Measurements from ENCODE around the gene PDE6D. TPM values are rescaled to one million over a fixed set of nuclear protein-coding genes. Genes with fewer than 3 reads are reported as not detected.
A peak's percentile ranks its signal among the peaks of the same experiment; 100 is the strongest.

PDE6D gene
- 14.8 TPM for total RNA-seq

DNA sequence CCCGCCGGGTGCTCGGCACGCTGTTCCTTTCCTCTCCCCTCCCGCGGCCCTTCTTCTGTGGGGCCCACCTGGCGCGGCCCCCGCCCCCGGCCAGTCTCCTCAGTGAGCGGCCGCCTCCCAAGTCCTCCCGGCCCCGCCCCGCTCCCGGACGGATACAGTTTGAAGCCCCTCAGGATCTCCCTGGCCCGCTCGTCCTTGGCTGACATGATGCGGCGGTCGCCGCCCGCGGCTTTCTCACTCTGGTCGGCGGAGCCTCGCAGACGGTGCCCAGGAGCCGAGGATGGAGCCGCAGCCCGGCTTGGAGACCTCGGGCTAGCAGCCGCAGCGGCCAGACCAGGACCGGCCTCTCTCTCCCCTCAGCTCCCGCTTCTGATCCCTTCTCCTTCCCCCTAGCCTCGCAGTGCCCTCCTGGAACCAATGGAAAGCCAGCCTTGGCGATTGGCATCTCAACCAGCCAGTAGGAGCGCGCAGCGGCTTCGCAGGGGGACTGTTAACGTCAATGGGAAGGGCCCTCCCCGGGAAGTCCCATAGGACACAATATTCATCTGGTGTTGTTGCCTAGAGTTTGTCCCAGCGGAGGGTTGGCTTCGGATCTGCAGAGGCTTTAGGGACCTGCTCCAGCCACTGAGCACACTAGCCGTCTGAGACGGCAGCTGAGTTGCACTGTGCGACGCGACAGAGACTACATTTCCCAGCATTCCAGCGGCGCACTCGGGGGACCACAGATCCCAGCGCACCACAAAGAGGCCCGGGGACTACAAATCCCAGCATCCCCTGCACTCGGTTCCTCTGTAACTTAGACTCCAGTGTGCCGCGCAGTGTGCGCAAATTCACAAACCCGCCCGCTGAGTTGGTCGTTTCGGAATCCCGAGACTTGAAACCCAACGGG lies at the start of gene PDE6D:
Gene PDE6D, minus strand, starts transcription at position 374 of the 889 bp plus-strand sequence. Its CDS starts 168 bp downstream, at position 206.
- peak; percentile 99 for DNase-seq

DNA sequence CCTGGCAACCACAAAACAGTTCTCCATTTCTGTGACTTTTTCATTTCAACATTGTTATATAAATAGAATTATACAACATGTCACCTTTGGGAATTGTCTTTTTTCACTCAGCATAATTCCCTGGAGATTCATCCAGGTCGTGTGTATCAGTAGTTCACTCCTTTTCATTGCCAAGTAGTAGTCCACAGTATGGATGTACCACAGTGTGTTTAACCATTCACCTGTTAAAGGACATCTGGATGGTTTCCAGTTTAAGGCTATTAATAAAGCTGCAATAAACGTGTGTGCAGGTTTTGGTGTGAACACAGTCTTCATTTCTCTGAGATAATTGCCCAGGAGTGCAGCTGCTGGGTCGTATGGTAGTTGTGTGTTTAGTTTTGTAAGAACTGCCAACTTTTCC lies 40.8 kb upstream of the PDE6D start:
- no peak for DNase-seq

GRCh38 chr2:231820786-231821303 lies 39.8 kb upstream of the PDE6D start:
- DNase-seq: no peak

- DNase-seq: no peak
These were observed 38.5 kb upstream of the PDE6D start for GRCh38 chr2:231819447-231820042.

- DNase-seq: no peak
These were observed 35.4 kb upstream of the PDE6D start for GRCh38 chr2:231816327-231817026.

DNA sequence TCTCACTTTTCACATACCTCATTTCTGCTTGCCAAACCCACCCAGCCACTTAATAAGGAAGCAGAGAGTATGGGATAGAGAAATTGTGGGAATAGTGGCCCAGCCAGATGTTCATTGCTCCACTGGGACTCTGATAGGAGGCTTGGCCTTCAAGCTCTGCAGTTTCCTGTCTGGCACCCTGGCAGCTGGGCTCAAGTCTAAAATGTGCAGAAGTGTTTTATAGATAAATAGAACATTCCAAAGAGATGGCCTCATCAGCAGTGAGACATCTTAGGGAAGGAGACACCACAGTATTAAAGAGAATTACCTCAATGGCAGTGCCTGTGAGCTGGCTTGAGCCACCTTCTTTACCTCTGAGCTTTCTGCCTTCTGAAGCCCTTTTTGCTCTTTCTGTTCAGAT lies 29.8 kb upstream of the PDE6D start:
- no peak for DNase-seq

DNA sequence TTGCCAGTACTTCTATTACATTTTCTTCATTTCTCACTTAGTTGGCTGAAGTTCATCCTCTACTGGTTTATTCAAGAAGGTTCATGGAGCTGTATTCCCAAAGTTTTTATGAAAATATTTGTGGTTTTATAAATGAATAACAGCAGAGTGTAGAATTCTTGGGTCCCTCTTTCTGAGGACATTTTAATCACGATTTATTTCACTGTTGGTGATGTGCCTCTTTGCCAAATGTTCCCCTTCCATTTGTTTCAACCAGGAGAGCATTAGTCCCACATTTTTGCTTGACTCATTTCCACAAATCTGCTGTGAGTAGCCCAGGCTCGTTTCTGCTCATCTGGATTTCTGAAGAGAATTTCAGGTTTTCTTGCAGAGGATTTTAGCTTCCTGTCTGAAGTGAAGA lies 25.9 kb upstream of the PDE6D start:
- DNase-seq: no peak

GRCh38 chr2:231803501-231804138 lies 22.5 kb upstream of the PDE6D start:
- no peak for DNase-seq

- peak; percentile 28 for DNase-seq
These were observed 19.5 kb upstream of the PDE6D start for GRCh38 chr2:231800493-231801091.

DNA sequence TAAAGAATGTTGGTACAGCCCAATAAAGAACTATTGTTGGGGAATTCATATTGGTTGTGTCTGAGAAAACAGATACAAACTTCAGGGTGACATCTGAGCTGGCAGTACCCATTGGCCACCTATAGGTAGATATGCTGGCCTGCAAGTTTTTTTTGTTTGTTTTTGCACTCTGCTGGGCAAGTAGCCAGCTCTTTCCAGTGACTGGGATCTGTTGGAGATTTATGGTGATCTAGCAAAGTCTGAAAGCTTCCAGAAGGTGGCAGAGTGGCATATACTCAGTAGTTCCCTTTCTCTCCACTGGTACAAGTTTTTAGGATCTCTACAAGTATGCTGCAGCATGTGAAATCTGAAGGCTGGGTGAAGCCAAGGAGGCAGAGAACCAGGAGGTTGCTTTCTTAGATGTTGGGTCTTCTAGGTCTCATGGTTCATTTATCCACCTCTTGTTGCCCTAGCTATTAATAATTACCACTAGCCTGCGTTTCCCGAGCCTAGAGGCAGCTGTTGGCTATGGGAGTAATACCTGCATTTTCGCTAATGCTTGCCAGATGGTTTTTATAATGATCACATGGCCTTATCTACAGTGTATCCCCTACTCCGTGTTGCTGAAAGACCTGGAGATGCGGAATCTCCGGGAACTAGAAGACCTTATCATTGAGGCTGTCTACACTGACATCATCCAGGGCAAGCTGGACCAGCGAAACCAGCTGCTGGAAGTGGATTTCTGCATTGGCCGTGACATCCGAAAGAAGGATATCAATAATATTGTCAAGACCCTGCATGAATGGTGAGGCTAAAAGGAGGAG lies 14.6 kb upstream of the PDE6D start:
- peak; percentile 9 for DNase-seq

- DNase-seq: no peak
These were observed 13.3 kb upstream of the PDE6D start for GRCh38 chr2:231794383-231794782.

DNA sequence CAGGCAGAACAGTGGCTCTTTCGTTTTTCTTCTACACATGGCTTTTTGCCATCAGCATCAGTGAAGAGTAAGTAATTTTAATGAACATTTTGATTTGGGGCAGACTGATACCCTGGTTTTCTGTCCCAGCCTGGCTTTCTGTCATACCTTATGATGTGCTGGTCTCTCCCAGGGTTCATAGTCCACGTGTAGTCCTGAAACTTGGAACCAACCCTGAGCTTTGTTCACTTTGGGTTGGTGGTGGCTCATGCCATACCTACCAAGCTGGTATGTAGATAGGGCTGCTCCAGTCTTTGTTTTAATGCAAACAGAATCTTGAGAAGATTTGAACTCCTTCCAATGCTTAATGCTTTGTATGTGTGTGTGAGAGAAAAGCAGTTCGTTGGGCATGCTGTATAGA lies 10.0 kb upstream of the PDE6D start:
- no peak for DNase-seq

GRCh38 chr2:231786917-231787292 lies 5.8 kb upstream of the PDE6D start:
- DNase-seq: no peak

DNA sequence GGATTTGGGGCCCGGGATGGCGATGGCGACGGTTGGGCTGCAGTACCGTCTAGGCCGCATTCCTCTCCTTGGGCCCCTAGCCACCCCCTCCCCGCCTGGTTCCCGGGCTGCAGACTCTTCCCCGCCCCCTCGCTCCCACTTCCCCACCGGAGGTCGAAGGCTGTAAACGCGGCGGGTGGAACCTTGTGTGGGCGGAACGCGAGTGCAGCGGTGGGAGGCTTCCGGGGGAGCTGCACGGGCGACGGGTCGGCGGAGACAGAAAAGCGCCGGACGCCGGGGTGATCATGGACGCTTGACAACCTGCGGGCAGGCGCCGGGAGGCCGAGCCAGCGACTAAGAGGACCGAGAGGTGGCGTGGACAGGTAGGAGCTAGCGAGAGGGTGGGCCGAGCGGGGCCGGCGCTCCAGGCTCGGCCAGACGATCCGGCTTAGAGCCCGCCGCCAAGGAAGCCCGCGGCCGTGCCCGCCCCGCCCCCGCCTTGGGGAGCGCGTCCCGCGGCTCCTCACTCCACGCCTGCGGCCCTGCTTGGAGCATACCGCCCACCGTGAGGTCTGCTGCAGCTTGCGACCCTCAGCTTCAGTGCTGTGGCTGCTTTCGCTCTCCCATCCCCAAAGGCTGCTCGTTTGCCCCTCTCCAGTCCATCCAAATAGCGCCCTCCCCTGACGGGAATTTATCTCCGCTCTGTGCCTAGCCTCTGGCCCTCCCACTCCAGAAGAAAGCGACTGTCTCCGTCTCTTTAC lies 5.3 kb upstream of the PDE6D start, which contains the start of gene COPS7B:
Gene COPS7B, plus strand, starts transcription at position 269 of the 740 bp plus-strand sequence. CDS start 2,126 bp downstream, outside the sequence.
- DNase-seq: peak; percentile 91

GRCh38 chr2:231785822-231786176 lies 4.7 kb upstream of the PDE6D start:
- DNase-seq: no peak

GRCh38 chr2:231785413-231785812 lies 4.3 kb upstream of the PDE6D start:
- no peak for DNase-seq

DNA sequence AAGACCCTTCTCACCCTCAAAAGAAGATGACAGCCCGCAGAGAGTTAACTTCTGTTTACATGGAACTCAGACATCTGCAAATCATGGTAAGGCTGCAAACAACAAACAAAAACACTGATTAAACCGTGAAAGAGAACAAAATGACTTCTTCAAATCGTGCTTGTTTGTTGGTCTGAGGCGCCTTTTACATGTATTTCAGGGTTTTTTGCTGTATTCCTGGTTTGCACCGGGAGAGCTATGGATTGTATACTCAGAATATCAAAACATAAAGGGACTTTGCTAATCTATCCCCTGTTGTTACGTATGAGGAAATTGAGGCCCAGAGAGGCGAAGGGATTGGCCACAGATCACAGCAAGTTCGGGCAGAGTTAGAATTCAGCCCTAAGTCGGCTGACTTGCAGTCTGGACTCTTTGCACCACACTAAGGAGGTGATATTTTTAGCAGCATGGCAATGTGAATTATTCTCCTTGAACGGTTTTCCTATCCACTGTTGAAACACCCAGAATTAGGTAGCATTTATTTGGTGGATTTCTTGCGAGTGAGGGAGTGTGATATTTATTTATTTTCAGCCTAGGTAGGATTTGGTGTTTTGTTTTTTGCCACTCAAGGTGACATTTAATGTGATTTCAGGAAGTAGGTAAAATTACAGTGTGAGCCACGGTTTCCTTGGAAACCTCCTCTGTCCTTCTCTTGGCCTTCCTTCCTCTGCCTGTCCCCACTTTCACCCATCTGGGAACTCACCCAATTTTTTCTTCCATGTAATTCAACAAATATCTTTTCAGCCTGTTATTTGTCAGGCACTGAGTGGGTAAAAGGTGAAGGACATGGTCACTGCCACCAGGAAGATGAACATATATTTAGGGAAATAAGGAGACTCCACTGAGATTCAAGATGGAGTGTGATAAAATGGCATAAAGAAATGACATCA lies 980 bp upstream of the PDE6D start:
- DNase-seq: peak; percentile 17

DNA sequence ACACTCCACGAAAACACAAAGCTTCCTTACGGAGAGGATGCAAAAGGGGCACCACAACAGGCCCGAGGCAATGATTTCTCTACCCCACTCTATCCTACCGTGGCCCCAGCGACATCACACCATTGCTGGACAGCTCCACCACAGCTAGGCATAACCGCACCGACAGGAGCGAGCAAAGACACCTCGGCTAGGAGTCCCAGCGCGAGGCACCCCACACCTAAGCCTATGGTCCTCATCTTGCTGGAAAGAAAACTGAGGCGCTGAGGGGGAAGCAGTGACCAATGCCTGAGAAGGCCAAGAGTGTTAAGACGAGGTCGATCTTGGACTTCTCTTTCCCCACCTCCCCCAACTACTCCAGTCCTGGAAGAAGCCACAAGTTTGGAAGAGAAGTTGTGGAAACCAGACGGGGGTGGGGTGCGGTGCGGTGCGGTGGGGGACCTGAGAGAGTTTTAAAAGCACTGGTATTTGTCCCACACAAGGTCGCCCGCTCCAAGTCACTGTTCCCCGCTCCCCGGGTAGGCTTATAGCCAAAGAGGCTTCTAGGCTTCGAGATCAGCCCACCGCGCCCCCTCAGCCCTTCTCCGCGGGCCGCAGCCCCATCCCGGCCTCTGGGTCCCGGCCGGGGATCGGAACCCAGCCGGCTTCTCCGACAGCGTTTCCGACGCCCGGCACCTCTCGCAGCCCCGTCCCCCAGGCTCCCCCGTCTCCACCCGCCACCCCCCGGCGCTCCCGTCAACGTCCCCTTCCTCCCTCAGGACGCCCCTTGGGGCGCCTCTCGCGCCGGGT lies 766 bp downstream of the PDE6D start:
- peak; percentile 31 for DNase-seq

Data from tongue (tissue), 2 donors.